Fibroblast of mammary gland (primary cell): Measurements from ENCODE around the gene TMEM250.

ENCODE experiments used
- DNase-seq: peaks from one replicate; pipeline ENCODE4 v3.0.0-alpha.2; 2010; ENCODE audit warnings: low read depth
- H3K4me3 ChIP-seq: 2 replicates; pipeline ENCODE4 v1.5.1; 2011; ENCODE audit warnings: low read depth, mild to moderate bottlenecking, low read length, moderate library complexity; ENCODE audit not compliant: control insufficient read depth
- CTCF ChIP-seq: conservative IDR thresholded peaks from 2 replicates; pipeline ENCODE4 v1.5.1; 2011; ENCODE audit warnings: low read depth, low read length, inconsistent platforms; ENCODE audit not compliant: control insufficient read depth, insufficient read depth

Gene TMEM250

GRCh38 chr9:136085815-136086212, 32.9 kb downstream of the TMEM250 start:
- no peak for TF ChIP-seq CTCF
- H3K4me3 ChIP-seq = no peak overlapping the region
- no peak for DNase-seq

- no peak for TF ChIP-seq CTCF
- DNase-seq = no peak
- H3K4me3 ChIP-seq = no peak overlapping the region
Observed at GRCh38 chr9:136084063-136084944, 34.4 kb downstream of the TMEM250 start.

- H3K4me3 ChIP-seq = no peak overlapping the region
- no peak for TF ChIP-seq CTCF
- no peak for DNase-seq
Observed at GRCh38 chr9:136083558-136084062, 35.1 kb downstream of the TMEM250 start.

- DNase-seq = no peak
- no peak for TF ChIP-seq CTCF
- no peak overlapping the region for H3K4me3 ChIP-seq
Observed at GRCh38 chr9:136082496-136083361, 35.9 kb downstream of the TMEM250 start.

- no peak for TF ChIP-seq CTCF
- DNase-seq = no peak
- H3K4me3 ChIP-seq = no peak overlapping the region
Observed at GRCh38 chr9:136081826-136082495, 36.7 kb downstream of the TMEM250 start.

GRCh38 chr9:136081113-136081825, 37.4 kb downstream of the TMEM250 start:
- no peak for DNase-seq
- TF ChIP-seq CTCF = no peak
- H3K4me3 ChIP-seq = no peak overlapping the region
